GM19467 (cell line): ENCODE data around the gene PCSK7.
A peak's percentile ranks its signal among the peaks of the same experiment; 100 is the strongest.

Source experiments
- ATAC-seq: cut with Tn5 transposase; IDR thresholded peaks from one replicate; pipeline ENCODE4 v1.9.1; 2021; ENCODE audit warnings: mild to moderate bottlenecking, moderate library complexity; ENCODE audit not compliant: unreplicated experiment

The PCSK7 gene

DNA sequence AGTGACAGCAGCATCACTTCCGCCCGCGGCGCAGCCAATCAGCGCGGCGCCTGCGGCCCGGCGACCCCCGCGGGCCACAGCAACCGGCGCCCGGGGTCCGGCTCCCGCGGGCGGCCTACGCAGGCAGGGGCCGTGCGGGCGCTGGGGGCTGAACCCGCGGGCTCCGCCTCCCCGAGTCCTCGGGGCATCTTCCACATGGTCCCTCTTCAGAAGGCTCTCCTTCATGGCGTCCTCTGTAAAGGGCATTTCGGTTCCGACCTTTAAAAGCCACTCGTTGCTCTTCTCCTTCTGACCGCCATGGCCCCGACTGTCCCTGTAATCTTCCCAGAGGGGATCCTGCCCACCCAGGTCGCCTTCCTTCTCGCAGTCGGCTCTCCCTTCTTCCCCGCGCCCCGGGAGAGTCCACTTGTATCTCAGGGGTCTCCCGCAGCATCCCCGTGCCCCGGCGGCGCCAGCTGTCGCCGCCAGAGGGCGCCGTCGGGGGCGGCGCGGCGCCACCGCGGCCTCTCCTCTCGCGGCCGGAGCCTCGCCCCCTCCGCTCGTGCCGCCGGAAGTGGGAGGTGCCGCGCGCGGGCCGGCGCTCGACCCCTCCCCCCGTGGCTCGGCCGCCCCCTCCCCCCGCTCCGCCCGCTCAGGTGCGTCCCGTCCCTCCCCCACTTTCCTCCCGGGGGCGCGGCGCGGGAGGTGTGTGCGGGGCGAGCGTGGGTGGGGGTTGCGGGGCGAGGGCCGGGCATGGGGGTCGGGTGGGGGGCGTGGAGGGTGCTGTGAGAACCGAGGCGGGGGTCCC lies 412 bp upstream of the PCSK7 start, which contains the start of gene RNF214:
Gene RNF214 (plus strand): TSS at position 580 of the 787 bp plus-strand sequence. CDS start 1,602 bp downstream, outside the sequence.
- peak; percentile 75 for ATAC-seq

DNA sequence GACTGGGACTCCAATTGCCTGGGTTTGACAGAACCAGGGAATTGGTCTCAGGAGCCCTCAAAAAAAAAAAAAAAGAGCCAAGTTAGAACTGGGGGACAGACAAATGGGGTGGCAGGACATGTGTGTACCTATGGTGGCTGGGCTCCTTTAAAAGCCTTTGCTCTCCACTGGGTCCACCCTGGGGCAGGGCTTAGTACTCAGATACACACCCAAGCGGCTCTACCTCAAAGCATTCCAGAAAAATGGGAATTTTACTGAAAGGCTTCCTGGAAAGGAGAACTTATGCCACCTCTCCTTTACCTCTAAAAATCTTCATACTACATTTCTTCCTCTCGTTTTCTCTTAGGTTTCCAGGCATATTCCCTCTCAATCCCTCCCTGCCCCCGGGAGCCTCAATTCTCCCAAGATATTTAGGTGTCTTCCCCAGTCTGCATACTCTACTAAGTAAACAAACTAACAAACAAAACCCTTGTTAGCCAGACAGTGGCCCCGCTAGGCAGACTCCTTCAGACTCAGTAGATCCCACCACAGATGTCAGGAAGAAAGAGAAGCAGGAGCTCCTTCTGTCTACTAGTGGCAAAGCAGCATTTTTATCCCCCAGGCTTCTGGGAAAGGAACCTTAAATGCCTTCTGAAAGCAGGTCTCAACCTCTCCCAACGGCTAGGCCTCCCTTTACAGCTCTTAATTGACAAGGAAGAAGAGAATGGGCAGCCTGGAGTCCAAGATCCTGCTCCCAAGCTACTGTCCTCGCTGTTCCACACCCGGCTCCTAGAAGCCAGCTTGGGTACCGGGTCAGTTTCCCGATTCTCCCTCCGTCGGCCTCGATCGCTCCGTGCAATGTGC lies 653 bp downstream of the PCSK7 start:
- no peak for ATAC-seq

GRCh38 chr11:117230286-117230961 lies 1.4 kb downstream of the PCSK7 start:
- ATAC-seq = no peak

GRCh38 chr11:117229931-117230285 lies 2.0 kb downstream of the PCSK7 start:
- no peak for ATAC-seq

DNA sequence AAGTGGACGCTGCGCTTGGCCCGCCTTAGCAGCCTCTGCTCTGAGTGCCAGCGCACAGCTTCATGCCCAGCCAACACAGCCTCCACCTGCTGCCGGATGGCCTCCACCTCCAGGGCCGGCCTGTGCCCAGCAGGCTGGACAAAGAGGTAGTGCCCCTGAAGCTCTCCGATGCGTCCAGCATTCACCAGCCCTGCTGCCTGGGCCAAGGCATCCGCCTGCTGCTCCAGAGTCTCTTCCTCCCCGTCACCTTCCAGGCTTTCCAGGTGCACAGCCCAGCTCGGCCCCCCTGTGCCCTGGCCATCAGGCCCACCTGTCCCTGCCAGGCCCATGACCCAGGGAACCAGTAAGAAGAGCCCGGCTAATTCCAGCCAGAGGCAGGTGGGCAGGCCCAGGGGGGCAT lies 2.5 kb downstream of the PCSK7 start:
- no peak for ATAC-seq

GRCh38 chr11:117228091-117228490 lies 3.8 kb downstream of the PCSK7 start:
- ATAC-seq = no peak

GRCh38 chr11:117226388-117227385 lies 5.2 kb downstream of the PCSK7 start:
- no peak for ATAC-seq

- ATAC-seq = no peak
These were observed 6.2 kb downstream of the PCSK7 start for GRCh38 chr11:117225553-117226170.

- ATAC-seq = no peak
These were observed 7.9 kb downstream of the PCSK7 start for GRCh38 chr11:117223741-117224689.

DNA sequence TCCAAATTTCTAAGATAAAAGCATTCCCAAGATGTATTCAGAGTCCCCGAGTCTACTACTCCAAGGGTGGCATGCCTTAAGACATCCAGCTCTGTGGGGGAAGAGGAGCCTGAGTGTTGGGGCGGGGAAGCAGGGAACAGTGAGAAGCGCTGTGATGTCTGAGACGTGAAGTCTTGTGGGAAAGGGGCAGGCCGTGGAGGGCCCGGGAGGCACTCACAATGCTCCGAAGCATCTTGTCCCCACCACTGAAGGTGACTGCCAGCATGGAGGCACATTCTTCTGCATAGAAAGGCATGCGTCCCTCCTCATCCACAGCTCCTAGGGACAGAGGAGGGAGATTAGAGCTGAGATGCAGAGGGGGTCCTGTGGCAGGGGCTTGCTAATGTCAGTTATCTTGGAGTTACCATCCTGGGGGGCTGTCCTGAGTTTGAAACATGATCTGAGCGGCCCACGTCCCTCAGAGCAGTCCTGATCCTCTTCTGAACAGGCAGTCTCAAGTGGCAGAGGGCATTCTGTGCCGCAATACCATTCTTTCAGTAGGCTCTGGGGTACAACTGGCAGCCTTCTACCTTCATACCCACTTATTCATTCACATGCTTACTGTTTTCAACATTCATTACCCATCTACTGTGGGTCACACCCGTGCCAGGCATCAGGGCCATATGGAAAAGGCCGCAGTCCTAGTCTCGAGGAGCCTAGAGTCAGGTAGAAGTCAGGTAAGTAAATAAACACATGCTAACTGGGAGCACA lies 8.7 kb downstream of the PCSK7 start:
- ATAC-seq = no peak

GRCh38 chr11:117221775-117222517 lies 9.9 kb downstream of the PCSK7 start:
- ATAC-seq = no peak

DNA sequence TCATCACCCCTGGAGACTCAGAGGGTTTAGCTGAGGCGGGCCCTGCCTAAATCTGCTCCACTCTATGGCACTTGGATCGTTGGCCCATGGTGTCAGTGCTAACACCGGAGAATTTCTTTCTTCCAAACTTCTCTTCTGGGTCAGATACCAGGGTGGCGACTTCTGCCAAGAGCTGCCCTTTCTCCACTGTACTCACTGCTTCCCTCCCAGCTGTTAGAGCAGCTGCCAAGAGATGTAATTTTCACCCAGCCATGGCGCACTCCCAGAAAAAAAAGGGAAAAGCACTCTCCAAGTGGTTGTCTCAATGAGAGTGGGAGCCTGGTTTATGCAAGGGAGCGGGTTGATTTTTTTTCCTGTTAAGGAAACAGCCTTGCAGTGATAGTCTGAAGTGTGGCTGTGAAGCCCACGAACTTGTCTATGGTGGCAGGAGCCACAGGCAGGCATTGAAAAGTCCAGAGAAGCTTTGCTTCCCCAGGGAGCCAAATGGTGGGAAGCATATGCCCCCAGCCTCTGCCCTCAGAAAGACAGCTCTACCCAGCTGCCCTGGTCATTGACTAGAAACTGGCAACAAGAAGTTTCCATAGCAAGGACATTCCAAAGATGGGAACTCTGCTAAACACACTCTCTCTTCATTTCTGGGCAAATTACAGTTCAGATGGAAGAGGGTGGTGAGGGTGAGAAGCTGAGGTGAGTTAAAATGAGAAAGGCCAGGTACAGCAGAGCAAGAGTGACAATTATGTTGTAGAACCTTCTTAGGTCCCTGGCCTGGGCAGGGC lies 10.7 kb downstream of the PCSK7 start:
- ATAC-seq = no peak

DNA sequence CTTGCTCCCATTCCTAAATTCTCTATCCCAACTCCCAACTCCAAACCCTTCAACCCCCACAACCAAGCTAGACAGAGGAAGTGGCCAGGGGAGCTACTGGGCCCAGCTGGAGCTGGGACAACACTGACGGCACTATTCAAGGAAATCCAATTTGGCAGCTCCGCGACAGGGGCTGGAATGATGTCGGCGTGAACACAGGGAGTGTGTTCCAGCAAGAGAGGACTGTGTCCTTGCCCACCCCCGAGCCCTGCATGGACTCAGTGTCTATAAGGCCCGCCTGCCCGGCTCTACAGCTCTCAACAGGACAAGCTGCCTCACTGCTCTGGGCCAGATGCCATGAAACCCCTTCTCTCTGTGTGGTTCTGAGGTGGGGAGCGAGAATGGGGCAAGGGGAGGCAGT lies 11.3 kb downstream of the PCSK7 start:
- ATAC-seq = no peak

DNA sequence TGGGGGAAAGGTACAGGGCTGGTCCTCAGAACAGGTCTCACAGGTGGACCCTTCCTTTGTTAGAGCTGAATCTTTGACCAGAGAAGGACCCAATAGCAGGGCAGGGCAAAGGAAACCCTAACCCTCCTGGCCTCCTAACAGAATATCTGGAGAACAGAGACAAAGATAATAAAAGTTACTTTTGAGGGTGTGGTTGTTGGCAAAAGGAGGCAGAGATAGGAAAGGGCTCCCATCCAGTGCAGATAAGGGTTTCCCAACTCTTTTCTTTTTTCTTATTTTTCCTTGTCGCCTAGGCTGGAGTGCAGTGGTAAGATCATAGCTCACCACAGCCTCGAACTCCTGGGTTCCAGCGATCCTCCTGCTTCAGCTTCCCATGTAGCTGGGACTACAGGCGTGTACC lies 11.9 kb downstream of the PCSK7 start:
- no peak for ATAC-seq

DNA sequence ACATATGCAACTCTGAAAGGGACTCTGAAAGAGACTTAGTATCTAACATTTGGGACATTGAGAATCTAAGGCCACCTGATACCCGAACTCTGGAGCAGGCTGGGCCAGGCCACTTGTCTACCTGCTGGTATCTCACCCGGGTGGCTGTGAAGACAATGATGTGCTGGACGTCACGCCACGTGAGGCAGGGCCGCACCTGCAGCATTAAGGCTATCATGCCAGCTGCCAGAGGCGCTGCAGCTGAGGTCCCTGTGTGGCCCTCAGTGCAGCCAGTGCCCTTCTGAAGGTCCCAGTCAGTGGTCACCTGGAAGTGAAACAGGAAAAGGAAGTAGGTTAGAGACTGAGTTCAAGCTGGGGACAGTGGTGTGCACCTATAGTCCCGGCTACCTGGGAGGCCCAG lies 12.4 kb downstream of the PCSK7 start:
- no peak for ATAC-seq

GRCh38 chr11:117219001-117219400 lies 12.9 kb downstream of the PCSK7 start:
- no peak for ATAC-seq
